HCT116 (cell line): ENCODE data around the gene CYP46A1.

Source experiments
- CTCF ChIP-seq, 3 experiments: fragments of 200-600 bp in 1 of 3; sonication (generic) in 1 of 3; IDR thresholded peaks in 2 of 3; conservative IDR thresholded peaks in 1 of 3; 2 replicates each; pipeline ENCODE4 v1.5.1; 2012 to 2017; ENCODE audit warnings: low read depth in 2 of 3, low read length in 2 of 3, antibody characterized with exemption in 1 of 3, borderline replicate concordance in 1 of 3, control low read depth in 1 of 3, mild to moderate bottlenecking in 1 of 3, mixed read lengths in 1 of 3, mixed run types in 1 of 3, moderate library complexity in 1 of 3; ENCODE audit not compliant: insufficient read depth in 1 of 3
- EZH2 ChIP-seq: fragments of 200-600 bp; sonication (generic); IDR thresholded peaks from 2 replicates; pipeline ENCODE4 v1.6.1; 2017; ENCODE audit warnings: antibody characterized with exemption, mixed run types
- SRF ChIP-seq: IDR thresholded peaks from 2 replicates; pipeline ENCODE4 v1.6.1; 2012; ENCODE audit warnings: low read depth
- ZFX ChIP-seq: fragments of 450-650 bp; IDR thresholded peaks from 2 replicates; pipeline ENCODE4 v1.6.1; 2017

GRCh38 chr14:99716091-99716849, 32.2 kb downstream of the CYP46A1 start:
- TF ChIP-seq CTCF (IDR thresholded peaks at IDR 0.05 in 2 of 3, conservative IDR thresholded peaks at IDR 0.05 in 1 of 3; ENCODE audit: borderline replicate concordance in 1 of 3, insufficient read depth in 1 of 3, low read depth in 2 of 3, low read length in 2 of 3) (no peak), SRF (no peak), ZFX (no peak), EZH2 (no peak)
